Neural cell (in vitro differentiated cells): Measurements from ENCODE around the gene NFU1. TPM values are rescaled to one million over a fixed set of nuclear protein-coding genes. Genes with fewer than 3 reads are reported as not detected.

Source experiments
- H2AFZ ChIP-seq: fragments of 200-600, 300-800 bp; sonication (generic), shearing (Covaris generic); 2 replicates; pipeline ENCODE4 v1.6.0; 2014; ENCODE audit warnings: low read depth, mild to moderate bottlenecking, antibody characterized with exemption, low read length, moderate library complexity
- H3F3A ChIP-seq: fragments of 200-600 bp; shearing (Covaris generic); 2 replicates; pipeline ENCODE4 v1.6.1; 2016; ENCODE audit warnings: mild to moderate bottlenecking, moderate library complexity, mixed read lengths, antibody characterized with exemption, low read length; ENCODE audit not compliant: insufficient read depth, poor library complexity, severe bottlenecking
- H3K27ac ChIP-seq: fragments of 200-600, 300-800 bp; sonication (generic), shearing (Covaris generic); 2 replicates; pipeline ENCODE4 v1.5.1; 2014; ENCODE audit warnings: mild to moderate bottlenecking, low read length, moderate library complexity
- H3K27me3 ChIP-seq: fragments of 300-800, 200-600 bp; sonication (generic), shearing (Covaris generic); 2 replicates; pipeline ENCODE4 v1.6.0; 2014; ENCODE audit warnings: mild to moderate bottlenecking, low read depth, low read length, moderate library complexity; ENCODE audit not compliant: insufficient read depth
- H3K36me3 ChIP-seq: fragments of 300-800, 200-600 bp; sonication (generic), shearing (Covaris generic); 2 replicates; pipeline ENCODE4 v1.5.1; 2014; ENCODE audit warnings: mild to moderate bottlenecking, antibody characterized with exemption, low read length, moderate library complexity; ENCODE audit not compliant: insufficient read depth
- H3K4me2 ChIP-seq: fragments of 300-800, 200-600 bp; sonication (generic), shearing (Covaris generic); 2 replicates; pipeline ENCODE4 v1.6.0; 2014; ENCODE audit warnings: mild to moderate bottlenecking, low read length
- H3K4me3 ChIP-seq: fragments of 300-800, 200-600 bp; sonication (generic), shearing (Covaris generic); 2 replicates; pipeline ENCODE4 v1.5.1; 2014; ENCODE audit warnings: mild to moderate bottlenecking, low read length, moderate library complexity
- H3K79me2 ChIP-seq: fragments of 200-600 bp; shearing (Covaris generic); replicated peaks from 2 replicates; pipeline ENCODE4 v1.6.0; 2014; ENCODE audit warnings: mild to moderate bottlenecking, low read length, moderate library complexity; ENCODE audit not compliant: insufficient read depth
- H3K9ac ChIP-seq: fragments of 300-800, 200-600 bp; sonication (generic), shearing (Covaris generic); 2 replicates; pipeline ENCODE4 v1.6.1; 2016; ENCODE audit warnings: mild to moderate bottlenecking, low read length, mixed read lengths
- H3K9me2 ChIP-seq: fragments of 200-600 bp; shearing (Covaris generic); 2 replicates; pipeline ENCODE4 v1.6.1; 2016; ENCODE audit warnings: mild to moderate bottlenecking, low read length, mixed read lengths; ENCODE audit not compliant: insufficient read depth
- H3K9me3 ChIP-seq: fragments of 200-600, 300-800 bp; sonication (generic), shearing (Covaris generic); 2 replicates; pipeline ENCODE4 v1.6.1; 2016; ENCODE audit warnings: mild to moderate bottlenecking, mixed run types, low read length, moderate library complexity, mixed read lengths
- H4K20me1 ChIP-seq: fragments of 200-600 bp; shearing (Covaris generic); 2 replicates; pipeline ENCODE4 v1.6.1; 2016; ENCODE audit warnings: mild to moderate bottlenecking, mixed run types; ENCODE audit not compliant: insufficient read depth
- CTCF ChIP-seq: fragments of 450-650 bp; IDR thresholded peaks from 2 replicates; pipeline ENCODE4 v1.5.1; 2014; ENCODE audit warnings: antibody characterized with exemption, mild to moderate bottlenecking, moderate library complexity; ENCODE audit not compliant: poor library complexity, severe bottlenecking
- EP300 ChIP-seq: fragments of 450-650 bp; conservative IDR thresholded peaks from 2 replicates; pipeline ENCODE4 v1.6.1; 2014; ENCODE audit warnings: antibody characterized with exemption, mild to moderate bottlenecking, moderate library complexity; ENCODE audit not compliant: poor library complexity, severe bottlenecking
- EZH2 ChIP-seq: fragments of 200-600, 300-800 bp; shearing (Covaris generic), sonication (generic); IDR thresholded peaks from 2 replicates; pipeline ENCODE4 v1.6.1; 2014; ENCODE audit warnings: antibody characterized with exemption, low read length, borderline replicate concordance, mild to moderate bottlenecking; ENCODE audit not compliant: insufficient read depth, poor library complexity, severe bottlenecking
- MXI1 ChIP-seq: fragments of 450-650 bp; conservative IDR thresholded peaks from 2 replicates; pipeline ENCODE4 v1.6.1; 2014; ENCODE audit warnings: antibody characterized with exemption, mild to moderate bottlenecking; ENCODE audit not compliant: poor library complexity, severe bottlenecking
- POLR2AphosphoS5 ChIP-seq: IDR thresholded peaks from 2 replicates; pipeline ENCODE4 v1.6.1; 2012
- RAD21 ChIP-seq: fragments of 450-650 bp; conservative IDR thresholded peaks from 2 replicates; pipeline ENCODE4 v1.6.1; 2014; ENCODE audit warnings: antibody characterized with exemption, mild to moderate bottlenecking, moderate library complexity
- REST ChIP-seq: IDR thresholded peaks from 2 replicates; pipeline ENCODE4 v1.6.1; 2012; ENCODE audit warnings: borderline replicate concordance
- SMC3 ChIP-seq: fragments of 450-650 bp; conservative IDR thresholded peaks from 2 replicates; pipeline ENCODE4 v1.6.1; 2014; ENCODE audit warnings: antibody characterized with exemption, mild to moderate bottlenecking, moderate library complexity; ENCODE audit not compliant: poor library complexity
- TAF1 ChIP-seq: IDR thresholded peaks from 2 replicates; pipeline ENCODE4 v1.6.1; 2012; ENCODE audit warnings: low read depth
- polyA plus RNA-seq: library from polyadenylated mRNA; depleted of rRNA; stranded (reverse); fragments of >200 nt; gene quantifications from 2 replicates; pipeline ENCODE4 v1.2.3, GENCODE V29; 2014

Gene NFU1
- polyA plus RNA-seq, 1 donor from 2014 or later, result 116 TPM

GRCh38 chr2:69459936-69460335, 22.7 kb upstream of the NFU1 start:
- Histone ChIP-seq H4K20me1 (no peaks in the 10 kb centered on the region), H3K79me2 (no peaks in the 10 kb centered on the region), H3K9me2 (no peaks in the 10 kb centered on the region), H3K36me3 (no peaks in the 10 kb centered on the region), H2AFZ (no peak overlapping the region), H3K4me2 (no peak overlapping the region), H3F3A (no peaks in the 10 kb centered on the region), H3K9me3 (no peaks in the 10 kb centered on the region), H3K27me3 (no peaks in the 10 kb centered on the region), H3K27ac (no peak overlapping the region), H3K4me3 (no peak overlapping the region), H3K9ac (no peak overlapping the region)
- TF ChIP-seq SMC3, result no peak
- TF ChIP-seq EP300, result no peak
- no peak for TF ChIP-seq RAD21
- no peak for TF ChIP-seq POLR2AphosphoS5
- no peak for TF ChIP-seq REST
- no peak for TF ChIP-seq EZH2
- no peak for TF ChIP-seq MXI1
- no peak for TF ChIP-seq CTCF
- TF ChIP-seq TAF1, result no peak

- no peak overlapping the region for H3K4me2 ChIP-seq
- H3K4me3 ChIP-seq, result no peak overlapping the region
- no peak overlapping the region for H3K9ac ChIP-seq
- no peaks in the 10 kb centered on the region for H3F3A ChIP-seq
- H3K27me3 ChIP-seq, result no peaks in the 10 kb centered on the region
- no peaks in the 10 kb centered on the region for H3K9me3 ChIP-seq
- no peak overlapping the region for H2AFZ ChIP-seq
- no peaks in the 10 kb centered on the region for H3K79me2 ChIP-seq
- no peaks in the 10 kb centered on the region for H3K9me2 ChIP-seq
- no peak overlapping the region for H3K27ac ChIP-seq
- no peaks in the 10 kb centered on the region for H3K36me3 ChIP-seq
- no peaks in the 10 kb centered on the region for H4K20me1 ChIP-seq
- TF ChIP-seq SMC3 (no peak), RAD21 (no peak), CTCF (no peak), MXI1 (no peak), TAF1 (no peak), EP300 (no peak), POLR2AphosphoS5 (no peak)
These were observed 19.8 kb upstream of the NFU1 start for GRCh38 chr2:69456950-69457445.
